Fibroblast of mammary gland (primary cell): Measurements from ENCODE around the gene ZNF439.
"Not testable (repeated sequence)": the region's sequence is repeated elsewhere in the genome, so short reads cannot be mapped to it uniquely, and the experiment has no call there.

Source experiments
- DNase-seq: peaks from one replicate; pipeline ENCODE4 v3.0.0-alpha.2; 2010; ENCODE audit warnings: low read depth
- H3K4me3 ChIP-seq: 2 replicates; pipeline ENCODE4 v1.5.1; 2011; ENCODE audit warnings: low read depth, mild to moderate bottlenecking, low read length, moderate library complexity; ENCODE audit not compliant: control insufficient read depth
- TF ChIP-seq, protein P1 (sequence below): conservative IDR thresholded peaks from 2 replicates; pipeline ENCODE4 v1.5.1; 2011; ENCODE audit warnings: low read depth, low read length, inconsistent platforms; ENCODE audit not compliant: control insufficient read depth, insufficient read depth

The ZNF439 gene

DNA sequence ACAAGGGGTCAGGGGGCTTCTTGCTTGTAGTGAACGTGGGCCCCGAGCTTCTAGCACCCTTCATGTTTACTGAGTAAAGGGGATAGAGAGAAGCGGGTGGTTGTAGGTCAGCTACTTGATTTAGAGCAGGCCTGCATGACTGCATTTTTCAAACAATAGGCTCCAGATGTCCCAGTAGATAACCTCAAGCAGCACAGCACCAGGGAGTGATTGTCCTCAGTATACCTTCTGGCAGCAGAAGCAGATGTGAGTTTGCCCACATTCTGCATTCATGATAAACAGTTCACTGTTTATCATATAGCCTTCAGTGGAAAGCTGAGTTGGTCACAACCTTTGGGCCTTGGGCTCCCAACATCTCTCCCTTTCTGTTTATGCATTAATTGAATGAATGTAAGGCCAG lies 4.8 kb downstream of the ZNF439 start:
- no peak overlapping the region for H3K4me3 ChIP-seq
- TF ChIP-seq, protein P1, sequence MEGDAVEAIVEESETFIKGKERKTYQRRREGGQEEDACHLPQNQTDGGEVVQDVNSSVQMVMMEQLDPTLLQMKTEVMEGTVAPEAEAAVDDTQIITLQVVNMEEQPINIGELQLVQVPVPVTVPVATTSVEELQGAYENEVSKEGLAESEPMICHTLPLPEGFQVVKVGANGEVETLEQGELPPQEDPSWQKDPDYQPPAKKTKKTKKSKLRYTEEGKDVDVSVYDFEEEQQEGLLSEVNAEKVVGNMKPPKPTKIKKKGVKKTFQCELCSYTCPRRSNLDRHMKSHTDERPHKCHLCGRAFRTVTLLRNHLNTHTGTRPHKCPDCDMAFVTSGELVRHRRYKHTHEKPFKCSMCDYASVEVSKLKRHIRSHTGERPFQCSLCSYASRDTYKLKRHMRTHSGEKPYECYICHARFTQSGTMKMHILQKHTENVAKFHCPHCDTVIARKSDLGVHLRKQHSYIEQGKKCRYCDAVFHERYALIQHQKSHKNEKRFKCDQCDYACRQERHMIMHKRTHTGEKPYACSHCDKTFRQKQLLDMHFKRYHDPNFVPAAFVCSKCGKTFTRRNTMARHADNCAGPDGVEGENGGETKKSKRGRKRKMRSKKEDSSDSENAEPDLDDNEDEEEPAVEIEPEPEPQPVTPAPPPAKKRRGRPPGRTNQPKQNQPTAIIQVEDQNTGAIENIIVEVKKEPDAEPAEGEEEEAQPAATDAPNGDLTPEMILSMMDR: no peak
- no peak for DNase-seq

DNA sequence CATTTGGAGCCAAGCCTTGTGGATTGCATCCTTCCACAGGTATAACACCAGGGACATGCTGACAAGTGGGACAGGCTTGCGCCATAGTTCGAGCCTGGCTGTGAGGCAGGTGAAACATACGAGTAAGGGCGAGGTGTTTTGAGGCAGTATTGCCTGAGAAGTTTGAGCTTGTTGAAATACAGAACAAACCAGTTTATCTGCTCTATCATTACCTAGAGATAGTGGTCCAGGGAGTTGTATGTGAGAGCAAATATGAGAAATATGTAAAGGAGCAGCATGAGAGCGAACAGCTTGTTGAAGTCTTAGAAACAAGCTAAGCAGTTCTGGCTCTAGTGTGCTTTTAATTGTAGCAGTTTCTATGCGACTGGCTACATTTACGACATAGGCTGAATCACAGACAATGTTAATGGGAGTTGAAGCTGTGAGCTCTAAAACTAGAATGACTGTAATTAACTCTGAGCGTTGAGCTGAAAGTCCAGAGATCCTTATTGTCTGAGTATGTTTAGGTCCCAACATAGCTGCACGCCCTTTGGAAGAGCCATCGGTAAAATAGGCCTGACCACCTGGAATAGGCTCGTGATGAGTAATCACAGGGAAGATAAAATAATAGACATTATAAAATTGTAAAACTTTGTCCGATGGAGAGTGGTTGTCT lies 8.2 kb downstream of the ZNF439 start:
- no peak for DNase-seq
- TF ChIP-seq, protein P1: no peak
- no peak overlapping the region for H3K4me3 ChIP-seq

GRCh38 chr19:11860721-11861120 lies 12.2 kb downstream of the ZNF439 start:
- no peak overlapping the region for H3K4me3 ChIP-seq
- no peak for DNase-seq
- TF ChIP-seq, protein P1: no peak

- no peak for DNase-seq
- TF ChIP-seq, protein P1: no peak
- H3K4me3 ChIP-seq: no peak overlapping the region
Measured at GRCh38 chr19:11861301-11861700, 12.8 kb downstream of the ZNF439 start.

DNA sequence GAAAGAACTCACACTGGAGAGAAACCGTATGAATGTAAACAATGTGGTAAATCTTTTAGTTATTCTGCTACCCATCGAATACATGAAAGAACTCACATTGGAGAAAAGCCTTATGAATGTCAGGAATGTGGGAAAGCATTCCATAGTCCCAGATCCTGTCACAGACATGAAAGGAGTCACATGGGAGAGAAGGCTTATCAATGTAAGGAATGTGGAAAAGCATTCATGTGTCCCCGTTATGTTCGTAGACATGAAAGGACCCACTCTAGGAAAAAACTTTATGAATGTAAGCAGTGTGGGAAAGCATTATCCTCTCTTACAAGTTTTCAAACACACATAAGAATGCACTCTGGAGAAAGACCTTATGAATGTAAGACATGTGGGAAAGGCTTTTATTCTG lies 19.2 kb downstream of the ZNF439 start:
- H3K4me3 ChIP-seq, DNase-seq: not testable (repeated sequence)

GRCh38 chr19:11868188-11868587 lies 19.7 kb downstream of the ZNF439 start:
- DNase-seq: no peak
- no peak overlapping the region for H3K4me3 ChIP-seq
- TF ChIP-seq, protein P1: no peak

GRCh38 chr19:11872624-11873023 lies 24.1 kb downstream of the ZNF439 start:
- TF ChIP-seq, protein P1: no peak
- no peak overlapping the region for H3K4me3 ChIP-seq
- DNase-seq: no peak
